Activated CD8-positive, alpha-beta T cell treated with anti-CD3 and anti-CD28 coated beads for 36 hours (primary cell): Measurements from ENCODE around the gene LIMD2. TPM values are rescaled to one million over a fixed set of nuclear protein-coding genes. Genes with fewer than 3 reads are reported as not detected.

Source experiments
- ATAC-seq: fragments of 200-7000 bp; cut with Tn5 transposase; one replicate; pipeline ENCODE4 v1.10.0; 2021; ENCODE audit warnings: mild to moderate bottlenecking, moderate library complexity
- CTCF ChIA-PET: fragments of 350-600 bp; sonication (Branson Sonifier 250); formaldehyde crosslinking; loops from one replicate; lab custom pipeline; 2021; ENCODE audit warnings: antibody characterized with exemption; lab: Charles Lee
- POLR2A ChIA-PET: fragments of 350-600 bp; sonication (Branson Sonifier 250); formaldehyde crosslinking; loops from one replicate; lab custom pipeline; 2021; ENCODE audit warnings: antibody characterized with exemption; lab: Charles Lee
- DNase-seq: peaks from one replicate; pipeline ENCODE4 v3.0.0-alpha.2; 2020
- H3K27ac Mint-ChIP-seq: one replicate; pipeline ENCODE4 v1.8.0; 2021; ENCODE audit warnings: mild to moderate bottlenecking, mixed read lengths
- H3K27me3 Mint-ChIP-seq: one replicate; pipeline ENCODE4 v1.8.0; 2021; ENCODE audit warnings: mixed read lengths
- H3K36me3 Mint-ChIP-seq: one replicate; pipeline ENCODE4 v1.8.0; 2021; ENCODE audit warnings: low read depth, mixed read lengths
- H3K4me1 Mint-ChIP-seq: one replicate; pipeline ENCODE4 v1.8.0; 2021; ENCODE audit warnings: low read depth, mixed read lengths
- H3K4me3 Mint-ChIP-seq: one replicate; pipeline ENCODE4 v1.8.0; 2021; ENCODE audit warnings: mild to moderate bottlenecking, moderate library complexity, mixed read lengths
- H3K9me3 Mint-ChIP-seq: one replicate; pipeline ENCODE4 v1.8.0; 2021; ENCODE audit warnings: mixed read lengths
- intact Hi-C: fragments of 100-400 bp; cut with micrococcal nuclease; formaldehyde crosslinking; loops from one replicate; pipeline ENCODE4 v1.10.0; 2022
- total RNA-seq, 2 experiments: library from RNA; stranded (reverse); gene quantifications; one replicate each; pipeline ENCODE4 v1.2.3, GENCODE V29; 2021
- TF ChIP-seq, protein P1 (sequence below): fragments of 200-600 bp; IDR thresholded peaks from one replicate; pipeline ENCODE4 v1.8.0; 2022; ENCODE audit warnings: antibody characterized with exemption, mild to moderate bottlenecking

Gene LIMD2
- total RNA-seq, 2 experiments from 2014 or later = 143 to 145 TPM

DNA sequence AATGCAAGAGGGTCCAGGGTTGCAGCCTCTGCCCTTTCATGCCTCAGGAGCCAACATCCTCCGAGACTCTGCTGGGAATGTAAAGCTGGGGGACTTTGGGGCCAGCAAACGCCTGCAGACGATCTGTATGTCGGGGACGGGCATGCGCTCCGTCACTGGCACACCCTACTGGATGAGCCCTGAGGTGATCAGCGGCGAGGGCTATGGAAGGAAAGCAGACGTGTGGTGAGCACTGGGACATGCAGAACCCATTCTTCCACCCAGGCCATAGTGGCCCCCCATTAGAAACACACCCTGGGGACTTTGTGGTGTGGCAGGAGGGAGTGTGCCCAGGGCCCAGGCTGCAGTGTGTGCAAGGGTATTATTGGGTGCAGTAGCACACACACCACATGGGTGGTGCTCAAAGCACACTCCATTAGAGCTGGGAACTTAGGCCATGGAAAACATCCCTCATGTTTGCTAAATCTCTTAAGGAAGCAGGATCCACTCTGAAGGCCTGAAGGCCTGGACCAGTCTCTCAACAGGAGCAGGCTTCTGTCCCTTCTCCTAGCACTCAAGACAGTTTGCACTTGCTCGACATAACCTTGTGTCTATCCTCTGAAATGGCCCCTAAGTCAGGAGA, 7.6 kb downstream of the LIMD2 start:
- ATAC-seq (no peak), DNase-seq (no peak)
- H3K27ac Mint-ChIP-seq = peak overlapping the region; percentile 47
- TF ChIP-seq, protein P1, sequence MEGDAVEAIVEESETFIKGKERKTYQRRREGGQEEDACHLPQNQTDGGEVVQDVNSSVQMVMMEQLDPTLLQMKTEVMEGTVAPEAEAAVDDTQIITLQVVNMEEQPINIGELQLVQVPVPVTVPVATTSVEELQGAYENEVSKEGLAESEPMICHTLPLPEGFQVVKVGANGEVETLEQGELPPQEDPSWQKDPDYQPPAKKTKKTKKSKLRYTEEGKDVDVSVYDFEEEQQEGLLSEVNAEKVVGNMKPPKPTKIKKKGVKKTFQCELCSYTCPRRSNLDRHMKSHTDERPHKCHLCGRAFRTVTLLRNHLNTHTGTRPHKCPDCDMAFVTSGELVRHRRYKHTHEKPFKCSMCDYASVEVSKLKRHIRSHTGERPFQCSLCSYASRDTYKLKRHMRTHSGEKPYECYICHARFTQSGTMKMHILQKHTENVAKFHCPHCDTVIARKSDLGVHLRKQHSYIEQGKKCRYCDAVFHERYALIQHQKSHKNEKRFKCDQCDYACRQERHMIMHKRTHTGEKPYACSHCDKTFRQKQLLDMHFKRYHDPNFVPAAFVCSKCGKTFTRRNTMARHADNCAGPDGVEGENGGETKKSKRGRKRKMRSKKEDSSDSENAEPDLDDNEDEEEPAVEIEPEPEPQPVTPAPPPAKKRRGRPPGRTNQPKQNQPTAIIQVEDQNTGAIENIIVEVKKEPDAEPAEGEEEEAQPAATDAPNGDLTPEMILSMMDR = no peak
- H3K4me3 Mint-ChIP-seq = no peak overlapping the region
- ChIA-PET CTCF (interaction anchor here (1.1 to 1.7 kb wide), 2 partner anchors 10 to 17 kb away, joined by 3 to 4 read pairs; no protein-coding TSS in a partner anchor), POLR2A (interaction anchor here (0.7 to 1.0 kb wide), 3 partner anchors 10 to 136 kb away, joined by 3 to 4 read pairs (median 3); no protein-coding TSS in a partner anchor)
- intact Hi-C loops = no loop called here
- H3K27me3 Mint-ChIP-seq = no peaks in the 10 kb centered on the region
- no peaks in the 10 kb centered on the region for H3K9me3 Mint-ChIP-seq
- H3K4me1 Mint-ChIP-seq = peaks cover 43% of the 10 kb centered on the region
- peaks cover 25% of the 10 kb centered on the region for H3K36me3 Mint-ChIP-seq

DNA sequence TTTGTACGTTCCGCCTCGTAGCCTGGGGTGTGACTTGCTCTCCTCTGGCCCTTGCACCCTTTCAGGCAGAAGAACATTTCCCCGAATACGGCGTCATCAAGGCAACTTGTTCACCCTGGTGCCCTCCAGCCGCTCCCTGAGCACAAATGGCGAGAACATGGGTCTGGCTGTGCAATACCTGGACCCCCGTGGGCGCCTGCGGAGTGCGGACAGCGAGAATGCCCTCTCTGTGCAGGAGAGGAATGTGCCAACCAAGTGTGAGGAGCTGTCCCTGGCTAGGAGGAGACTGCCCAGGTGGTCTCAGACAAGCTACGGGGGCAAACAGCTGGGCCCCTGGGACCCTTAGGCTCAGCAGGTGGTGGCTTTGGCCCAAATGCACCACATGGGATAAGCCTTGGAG, 10.4 kb downstream of the LIMD2 start:
- TF ChIP-seq, protein P1 = no peak
- no peaks in the 10 kb centered on the region for H3K27me3 Mint-ChIP-seq
- intact Hi-C loops = no loop called here
- peaks cover 11% of the 10 kb centered on the region for H3K36me3 Mint-ChIP-seq
- H3K4me1 Mint-ChIP-seq = peaks cover 28% of the 10 kb centered on the region
- DNase-seq (no peak), ATAC-seq (no peak)
- no peaks in the 10 kb centered on the region for H3K9me3 Mint-ChIP-seq
- H3K27ac Mint-ChIP-seq = no peak overlapping the region
- no peak overlapping the region for H3K4me3 Mint-ChIP-seq
- POLR2A ChIA-PET = interaction anchor here (1.3 to 2.3 kb wide), 2 partner anchors 10 to 11 kb away, joined by 3 to 9 read pairs; partner anchors contain the start of gene LIMD2
- CTCF ChIA-PET = interaction anchor here (1.9 kb wide), 1 partner anchor 9 kb away, joined by 5 read pairs; no protein-coding TSS in a partner anchor

DNA sequence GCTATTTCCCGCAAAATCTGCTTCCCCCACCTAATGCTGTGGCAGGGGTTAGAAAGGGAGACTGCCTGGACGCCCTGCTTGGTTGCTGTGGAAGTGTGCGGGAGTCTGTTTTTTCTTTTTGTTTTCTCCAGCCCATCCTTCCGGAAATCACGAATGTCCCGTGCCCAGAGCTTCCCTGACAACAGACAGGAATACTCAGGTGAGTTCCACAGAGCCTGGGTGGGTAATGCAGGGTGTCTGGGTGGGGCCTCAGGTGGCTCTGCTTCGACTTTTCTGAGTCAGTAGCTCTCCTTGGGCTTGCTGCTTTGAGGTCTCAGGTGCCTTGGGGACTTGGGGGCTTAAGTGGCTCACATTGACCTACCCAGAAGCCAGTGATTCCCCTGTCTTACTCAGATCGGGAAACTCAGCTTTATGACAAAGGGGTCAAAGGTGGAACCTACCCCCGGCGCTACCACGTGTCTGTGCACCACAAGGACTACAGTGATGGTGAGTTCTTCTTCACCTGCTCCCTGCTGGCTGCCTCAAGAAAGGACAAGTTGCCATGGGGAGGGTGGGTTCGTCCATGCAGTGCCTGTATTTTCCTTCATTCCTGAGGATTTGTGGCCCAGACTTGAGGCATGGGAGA, 11.4 kb downstream of the LIMD2 start:
- Mint-ChIP-seq H3K27ac (peak overlapping the region; percentile 17), H3K9me3 (no peaks in the 10 kb centered on the region), H3K4me1 (peaks cover 20% of the 10 kb centered on the region), H3K4me3 (no peak overlapping the region), H3K36me3 (peaks cover 11% of the 10 kb centered on the region), H3K27me3 (no peaks in the 10 kb centered on the region)
- ATAC-seq = peak; percentile 69
- TF ChIP-seq, protein P1 = no peak
- intact Hi-C loops = no loop called here
- POLR2A ChIA-PET = interaction anchor here (0.6 to 1.2 kb wide), 3 partner anchors 9 to 966 kb away, joined by 3 to 7 read pairs (median 4); no protein-coding TSS in a partner anchor
- CTCF ChIA-PET = interaction anchor here (1.0 to 1.9 kb wide), 5 partner anchors 9 to 262 kb away, joined by 3 to 5 read pairs (median 4); no protein-coding TSS in a partner anchor
- DNase-seq = peak; percentile 48

DNA sequence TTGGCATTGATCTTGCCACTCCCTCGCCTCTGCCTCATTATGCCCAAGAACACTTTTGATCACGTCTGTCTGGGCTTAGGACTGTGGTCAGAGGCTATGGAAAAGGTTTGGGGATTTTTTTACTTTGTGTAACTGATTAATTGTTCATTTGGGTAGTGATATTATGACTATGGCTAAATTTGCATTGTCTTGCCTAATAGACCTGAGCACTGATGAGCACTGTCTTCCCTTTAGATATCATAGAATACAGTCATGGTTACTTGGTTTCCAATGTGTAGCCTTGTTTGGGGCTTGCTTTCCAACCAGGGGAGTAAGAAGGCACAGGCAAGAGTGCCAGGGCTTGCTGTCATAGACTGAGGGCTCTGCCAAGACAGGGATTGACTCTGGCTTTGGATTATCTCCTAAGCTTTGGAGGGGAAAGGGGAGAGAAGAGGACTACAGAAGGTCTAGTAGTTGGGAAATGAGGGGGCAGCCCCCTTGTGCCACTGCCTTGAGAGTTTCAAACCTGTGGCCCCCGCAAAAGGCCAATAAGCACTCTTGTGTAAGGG, 13.7 kb downstream of the LIMD2 start:
- ChIA-PET POLR2A (interaction anchor here (0.6 to 3.1 kb wide), 4 partner anchors 9 to 246 kb away, joined by 3 to 10 read pairs (median 5); no protein-coding TSS in a partner anchor), CTCF (interaction anchor here (1.0 to 1.8 kb wide), 5 partner anchors 11 to 78 kb away, joined by 3 to 4 read pairs (median 4); no protein-coding TSS in a partner anchor)
- TF ChIP-seq, protein P1 = no peak
- H3K27me3 Mint-ChIP-seq = no peaks in the 10 kb centered on the region
- ATAC-seq (peak; percentile 50), DNase-seq (no peak)
- peak overlapping the region; percentile 82 for H3K27ac Mint-ChIP-seq
- H3K4me3 Mint-ChIP-seq = no peak overlapping the region
- no peaks in the 10 kb centered on the region for H3K9me3 Mint-ChIP-seq
- peaks cover 17% of the 10 kb centered on the region for H3K4me1 Mint-ChIP-seq
- H3K36me3 Mint-ChIP-seq = peaks cover 11% of the 10 kb centered on the region
- intact Hi-C loops = no loop called here
